Vagina (tissue), 2 donors: ENCODE measurements around the gene KDM4D. TPM values are rescaled to one million over a fixed set of nuclear protein-coding genes. Genes with fewer than 3 reads are reported as not detected.

Source experiments
- DNase-seq, 2 donors: peaks; one replicate each; pipeline ENCODE4 v3.0.0-alpha.2; 2017; ENCODE audit errors: extremely low spot score in 2 of 2
- H3K27ac ChIP-seq: fragments of 200-600 bp; sonication (generic); one replicate; pipeline ENCODE4 v1.5.1; 2019
- H3K27me3 ChIP-seq: fragments of 200-600 bp; sonication (generic); one replicate; pipeline ENCODE4 v1.5.1; 2019
- H3K36me3 ChIP-seq, 2 donors: fragments of 200-600 bp; sonication (generic); one replicate each; pipeline ENCODE4 v1.5.1; 2017 to 2019
- H3K4me1 ChIP-seq: fragments of 200-600 bp; sonication (generic); one replicate; pipeline ENCODE4 v1.5.1; 2019
- H3K4me3 ChIP-seq, 2 donors: fragments of 200-600 bp; sonication (generic); 1 replicate in 1 of 2; 2 replicates in 1 of 2; pipeline ENCODE4 v1.5.1; 2016 to 2019
- H3K9me3 ChIP-seq: fragments of 200-600 bp; sonication (generic); one replicate; pipeline ENCODE4 v1.5.1; 2019
- CTCF ChIP-seq, 3 experiments: fragments of 450-650 bp in 2 of 3; fragments of 200-600 bp in 1 of 3; sonication (generic) in 1 of 3; IDR thresholded peaks; one replicate each; pipeline ENCODE4 v1.5.1; 2017 to 2019; ENCODE audit warnings: antibody characterized with exemption in 3 of 3, mild to moderate bottlenecking in 2 of 3, moderate library complexity in 2 of 3
- POLR2A ChIP-seq, 2 donors: fragments of 450-650 bp; IDR thresholded peaks; one replicate each; pipeline ENCODE4 v1.6.1; 2017; ENCODE audit warnings: antibody characterized with exemption in 2 of 2, mild to moderate bottlenecking in 2 of 2, moderate library complexity in 2 of 2
- POLR2AphosphoS5 ChIP-seq, 2 donors: sonication (generic); formaldehyde crosslinking; IDR thresholded peaks; one replicate each; pipeline ENCODE4 v1.9.0; 2017; ENCODE audit warnings: antibody characterized with exemption in 2 of 2, mild to moderate bottlenecking in 2 of 2, low read depth in 1 of 2; ENCODE audit not compliant: insufficient read depth in 1 of 2
- intact Hi-C: fragments of 100-400 bp; cut with DNase I; formaldehyde crosslinking; loops from one replicate; pipeline ENCODE4 v1.15.1; 2023
- total RNA-seq: library from RNA; depleted of rRNA; stranded (reverse); fragments of >200 nt; gene quantifications from one replicate; pipeline ENCODE4 v1.2.3, GENCODE V29; 2016

The KDM4D gene
- total RNA-seq, 1 donor from 2014 or later = 0.25 TPM

GRCh38 chr11:94956963-94957362, 16.5 kb upstream of the KDM4D start:
- Histone ChIP-seq H3K27me3 (no peaks in the 10 kb centered on the region), H3K4me1 (peaks cover 5% of the 10 kb centered on the region), H3K9me3 (no peaks in the 10 kb centered on the region), H3K27ac (no peak overlapping the region), H3K36me3 (peaks cover 0 to 4% of the 10 kb centered on the region in 2 donors), H3K4me3 (no peak overlapping the region)
- TF ChIP-seq POLR2AphosphoS5 (IDR thresholded peaks at IDR 0.05; ENCODE audit: insufficient read depth in 1 of 2, low read depth in 1 of 2) (no peak), POLR2A (IDR thresholded peaks at IDR 0.05) (no peak), CTCF (IDR thresholded peaks at IDR 0.05) (no peak)
- intact Hi-C loops = no loop called here
- no peak for DNase-seq

GRCh38 chr11:94958121-94958696, 15.3 kb upstream of the KDM4D start:
- H3K4me3 ChIP-seq = no peak overlapping the region
- peaks cover 0 to 16% of the 10 kb centered on the region in 2 donors for H3K36me3 ChIP-seq
- H3K27me3 ChIP-seq = no peaks in the 10 kb centered on the region
- H3K4me1 ChIP-seq = peaks cover 5% of the 10 kb centered on the region
- intact Hi-C loops = no loop called here
- TF ChIP-seq POLR2AphosphoS5 (IDR thresholded peaks at IDR 0.05; ENCODE audit: insufficient read depth in 1 of 2, low read depth in 1 of 2) = no peak
- TF ChIP-seq POLR2A (IDR thresholded peaks at IDR 0.05) = no peak
- no peak for TF ChIP-seq CTCF (IDR thresholded peaks at IDR 0.05)
- DNase-seq = no peak
- H3K27ac ChIP-seq = peak overlapping the region; percentile 66
- no peaks in the 10 kb centered on the region for H3K9me3 ChIP-seq

GRCh38 chr11:94959179-94959578, 14.3 kb upstream of the KDM4D start:
- no peak for TF ChIP-seq CTCF (IDR thresholded peaks at IDR 0.05)
- no peak for TF ChIP-seq POLR2A (IDR thresholded peaks at IDR 0.05)
- no peak for TF ChIP-seq POLR2AphosphoS5 (IDR thresholded peaks at IDR 0.05; ENCODE audit: insufficient read depth in 1 of 2, low read depth in 1 of 2)
- Histone ChIP-seq H3K4me1 (peaks cover 5% of the 10 kb centered on the region), H3K27ac (peak overlapping the region; percentile 66), H3K36me3 (peaks cover 0 to 26% of the 10 kb centered on the region in 2 donors), H3K9me3 (no peaks in the 10 kb centered on the region), H3K4me3 (no peak overlapping the region), H3K27me3 (no peaks in the 10 kb centered on the region)
- DNase-seq = no peak
- intact Hi-C loops = no loop called here

GRCh38 chr11:94960488-94960887, 13.0 kb upstream of the KDM4D start:
- DNase-seq = no peak
- H3K9me3 ChIP-seq = no peaks in the 10 kb centered on the region
- H3K4me3 ChIP-seq = no peak overlapping the region
- TF ChIP-seq CTCF (IDR thresholded peaks at IDR 0.05) (no peak), POLR2A (IDR thresholded peaks at IDR 0.05) (no peak), POLR2AphosphoS5 (IDR thresholded peaks at IDR 0.05; ENCODE audit: insufficient read depth in 1 of 2, low read depth in 1 of 2) (no peak)
- peaks cover 5% of the 10 kb centered on the region for H3K4me1 ChIP-seq
- no peak overlapping the region for H3K27ac ChIP-seq
- H3K36me3 ChIP-seq = peaks cover 0 to 39% of the 10 kb centered on the region in 2 donors
- no peaks in the 10 kb centered on the region for H3K27me3 ChIP-seq
- intact Hi-C loops = no loop called here

GRCh38 chr11:94961255-94961654, 12.3 kb upstream of the KDM4D start:
- intact Hi-C loops = no loop called here
- peaks cover 0 to 46% of the 10 kb centered on the region in 2 donors for H3K36me3 ChIP-seq
- no peak overlapping the region for H3K27ac ChIP-seq
- no peak for TF ChIP-seq POLR2A (IDR thresholded peaks at IDR 0.05)
- no peak for TF ChIP-seq CTCF (IDR thresholded peaks at IDR 0.05)
- TF ChIP-seq POLR2AphosphoS5 (IDR thresholded peaks at IDR 0.05; ENCODE audit: insufficient read depth in 1 of 2, low read depth in 1 of 2) = no peak
- no peak overlapping the region for H3K4me3 ChIP-seq
- H3K27me3 ChIP-seq = no peaks in the 10 kb centered on the region
- no peaks in the 10 kb centered on the region for H3K9me3 ChIP-seq
- no peak for DNase-seq
- H3K4me1 ChIP-seq = peaks cover 5% of the 10 kb centered on the region
